ENCODE results near the gene FOXP1.

GRCh38 chr3:71466483-71466882 lies 117.0 kb downstream of the FOXP1 start:
- TF ChIP-seq, protein P1, sequence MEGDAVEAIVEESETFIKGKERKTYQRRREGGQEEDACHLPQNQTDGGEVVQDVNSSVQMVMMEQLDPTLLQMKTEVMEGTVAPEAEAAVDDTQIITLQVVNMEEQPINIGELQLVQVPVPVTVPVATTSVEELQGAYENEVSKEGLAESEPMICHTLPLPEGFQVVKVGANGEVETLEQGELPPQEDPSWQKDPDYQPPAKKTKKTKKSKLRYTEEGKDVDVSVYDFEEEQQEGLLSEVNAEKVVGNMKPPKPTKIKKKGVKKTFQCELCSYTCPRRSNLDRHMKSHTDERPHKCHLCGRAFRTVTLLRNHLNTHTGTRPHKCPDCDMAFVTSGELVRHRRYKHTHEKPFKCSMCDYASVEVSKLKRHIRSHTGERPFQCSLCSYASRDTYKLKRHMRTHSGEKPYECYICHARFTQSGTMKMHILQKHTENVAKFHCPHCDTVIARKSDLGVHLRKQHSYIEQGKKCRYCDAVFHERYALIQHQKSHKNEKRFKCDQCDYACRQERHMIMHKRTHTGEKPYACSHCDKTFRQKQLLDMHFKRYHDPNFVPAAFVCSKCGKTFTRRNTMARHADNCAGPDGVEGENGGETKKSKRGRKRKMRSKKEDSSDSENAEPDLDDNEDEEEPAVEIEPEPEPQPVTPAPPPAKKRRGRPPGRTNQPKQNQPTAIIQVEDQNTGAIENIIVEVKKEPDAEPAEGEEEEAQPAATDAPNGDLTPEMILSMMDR (IDR thresholded peaks at IDR 0.05; ENCODE audit: poor library complexity, severe bottlenecking): no peak
- no peak for TF ChIP-seq POLR2AphosphoS5 (IDR thresholded peaks at IDR 0.05)
- TF ChIP-seq EZH2 (IDR thresholded peaks at IDR 0.05; ENCODE audit: borderline replicate concordance, insufficient read depth, low read length, poor library complexity, severe bottlenecking): no peak
- no peak for TF ChIP-seq TAF1 (IDR thresholded peaks at IDR 0.05; ENCODE audit: low read depth)
- TF ChIP-seq RAD21 (conservative IDR thresholded peaks at IDR 0.05): no peak
